AG04449 (cell line): Measurements from ENCODE around the gene CACNA2D3.

ENCODE experiments used
- CTCF ChIA-PET: fragments of 350-600 bp; formaldehyde crosslinking; extraction: SDS; loops from one replicate; lab custom pipeline; 2021; ENCODE audit warnings: antibody characterized with exemption; lab: Yijun Ruan, JAX
- POLR2A ChIA-PET: fragments of 400-600, 350-600 bp; formaldehyde crosslinking; extraction: SDS; loops from one replicate; lab custom pipeline; 2020; ENCODE audit warnings: antibody characterized with exemption, inconsistent platforms; lab: Yijun Ruan, JAX
- DNase-seq: peaks from one replicate; pipeline ENCODE4 v3.0.0-alpha.2; 2010; ENCODE audit warnings: low read depth, low spot score
- H3K4me3 ChIP-seq: 2 replicates; pipeline ENCODE4 v1.5.1; 2011; ENCODE audit warnings: low read depth, mild to moderate bottlenecking, control low read depth, low read length
- TF ChIP-seq, protein P1 (sequence below): IDR thresholded peaks from one replicate; pipeline ENCODE4 v1.5.1; 2011; ENCODE audit warnings: mild to moderate bottlenecking, moderate library complexity, low read length, control low read depth, inconsistent platforms; ENCODE audit not compliant: insufficient read depth; ENCODE audit errors: missing control alignments

CACNA2D3 gene

DNA sequence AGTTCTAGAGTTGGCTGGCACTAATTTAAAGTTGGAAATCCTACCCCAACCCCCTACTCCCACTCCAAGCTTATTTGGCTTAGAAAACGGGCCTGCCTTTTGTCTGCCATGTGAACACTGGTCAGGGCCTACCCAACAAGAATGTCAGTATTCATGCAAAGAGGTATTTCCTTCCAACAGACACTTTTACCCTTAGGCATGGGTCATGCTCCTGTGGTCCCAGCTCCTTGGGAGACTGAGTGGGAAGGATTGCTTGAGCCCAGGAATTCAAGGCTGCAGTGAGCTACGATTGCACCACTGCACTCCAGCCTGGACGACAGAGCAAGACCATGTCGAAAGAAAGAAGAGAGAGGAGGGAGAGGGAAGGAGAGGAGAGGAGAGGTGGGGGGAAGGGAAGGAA lies 943.0 kb downstream of the CACNA2D3 start:
- TF ChIP-seq, protein P1, sequence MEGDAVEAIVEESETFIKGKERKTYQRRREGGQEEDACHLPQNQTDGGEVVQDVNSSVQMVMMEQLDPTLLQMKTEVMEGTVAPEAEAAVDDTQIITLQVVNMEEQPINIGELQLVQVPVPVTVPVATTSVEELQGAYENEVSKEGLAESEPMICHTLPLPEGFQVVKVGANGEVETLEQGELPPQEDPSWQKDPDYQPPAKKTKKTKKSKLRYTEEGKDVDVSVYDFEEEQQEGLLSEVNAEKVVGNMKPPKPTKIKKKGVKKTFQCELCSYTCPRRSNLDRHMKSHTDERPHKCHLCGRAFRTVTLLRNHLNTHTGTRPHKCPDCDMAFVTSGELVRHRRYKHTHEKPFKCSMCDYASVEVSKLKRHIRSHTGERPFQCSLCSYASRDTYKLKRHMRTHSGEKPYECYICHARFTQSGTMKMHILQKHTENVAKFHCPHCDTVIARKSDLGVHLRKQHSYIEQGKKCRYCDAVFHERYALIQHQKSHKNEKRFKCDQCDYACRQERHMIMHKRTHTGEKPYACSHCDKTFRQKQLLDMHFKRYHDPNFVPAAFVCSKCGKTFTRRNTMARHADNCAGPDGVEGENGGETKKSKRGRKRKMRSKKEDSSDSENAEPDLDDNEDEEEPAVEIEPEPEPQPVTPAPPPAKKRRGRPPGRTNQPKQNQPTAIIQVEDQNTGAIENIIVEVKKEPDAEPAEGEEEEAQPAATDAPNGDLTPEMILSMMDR = no peak
- no peak for DNase-seq
- ChIA-PET POLR2A (no interaction called here), CTCF (no interaction called here)
- no peak overlapping the region for H3K4me3 ChIP-seq

DNA sequence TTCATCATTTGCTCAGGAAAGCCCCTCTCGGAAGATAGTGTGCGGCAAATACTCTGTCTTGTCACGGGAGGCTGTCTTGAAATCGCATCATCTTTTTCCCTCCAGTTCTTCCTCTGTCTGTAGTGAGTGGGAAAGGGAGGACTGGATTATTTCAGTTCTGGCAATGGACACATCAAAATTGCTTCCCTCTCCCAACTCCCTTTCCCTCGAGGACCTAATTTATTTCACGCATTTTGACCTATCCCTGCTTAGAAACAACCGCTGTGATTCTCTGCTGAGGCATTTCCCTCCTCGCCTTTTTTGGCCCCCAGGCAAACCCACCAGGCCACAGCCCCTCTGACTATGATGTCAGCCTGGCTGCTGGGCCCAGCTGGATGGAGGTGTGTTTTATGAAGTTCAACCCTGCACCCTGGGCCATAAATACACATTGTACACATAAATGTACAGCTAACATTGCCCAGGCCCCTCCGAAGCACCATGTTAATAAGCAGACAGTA lies 944.2 kb downstream of the CACNA2D3 start:
- H3K4me3 ChIP-seq = no peak overlapping the region
- TF ChIP-seq, protein P1 = no peak
- DNase-seq = no peak
- ChIA-PET POLR2A (no interaction called here), CTCF (no interaction called here)

DNA sequence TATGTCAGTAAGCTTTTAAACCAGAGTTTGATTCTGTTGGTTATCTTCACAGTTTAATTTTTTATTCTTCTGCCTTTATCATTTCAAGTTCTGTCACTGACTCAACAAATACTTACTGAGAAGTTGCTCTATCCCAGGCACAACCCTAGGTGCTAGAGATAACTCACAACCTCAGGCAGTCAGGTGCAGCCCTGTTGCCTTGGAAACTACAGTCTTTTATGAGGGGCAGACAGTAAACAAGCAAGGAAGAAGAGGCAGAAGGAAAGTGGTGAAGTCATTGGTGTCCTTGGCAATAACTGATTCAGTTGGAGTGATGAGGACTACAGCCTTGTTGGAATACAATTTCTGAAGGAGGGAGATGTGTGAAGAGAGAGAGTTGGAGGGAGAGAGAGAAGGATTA lies 947.6 kb downstream of the CACNA2D3 start:
- TF ChIP-seq, protein P1 = no peak
- CTCF ChIA-PET = no interaction called here
- POLR2A ChIA-PET = no interaction called here
- H3K4me3 ChIP-seq = no peak overlapping the region
- DNase-seq = no peak

DNA sequence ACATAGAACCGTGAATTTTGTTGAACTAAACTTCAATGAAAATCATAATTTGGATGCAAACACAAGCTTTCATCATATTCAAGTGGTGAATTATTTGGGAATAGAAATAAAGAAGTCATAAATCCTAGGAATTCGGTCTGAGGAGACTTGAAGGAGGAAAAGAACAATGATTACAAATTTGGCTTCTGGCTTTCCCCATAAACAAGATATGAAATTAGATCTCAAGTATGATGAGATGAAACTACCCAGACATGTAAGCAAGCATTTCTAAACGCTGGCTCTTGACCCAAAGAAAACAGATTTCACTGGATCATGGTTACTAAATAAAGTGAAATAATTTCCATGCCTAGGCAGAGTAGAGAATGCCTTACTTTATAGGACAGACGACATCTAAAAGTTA lies 952.4 kb downstream of the CACNA2D3 start:
- CTCF ChIA-PET = no interaction called here
- no peak for DNase-seq

DNA sequence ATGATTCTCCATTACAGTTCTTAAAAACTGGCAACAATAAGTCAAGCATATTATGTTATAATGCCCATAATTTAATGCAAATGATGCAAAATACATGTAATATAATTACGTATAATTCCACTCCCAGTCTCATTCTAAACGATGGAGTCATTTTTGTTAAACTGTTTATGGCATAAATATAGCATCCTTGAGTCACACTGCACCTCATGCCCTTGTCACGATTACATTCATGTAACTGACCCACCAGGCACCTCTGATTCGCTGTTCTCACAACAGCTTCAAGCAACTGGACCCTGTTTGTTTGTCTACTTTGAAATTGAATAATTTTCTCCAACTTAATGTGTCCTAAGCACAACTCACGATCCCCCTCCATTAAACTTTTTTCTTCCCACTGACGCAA lies 953.5 kb downstream of the CACNA2D3 start:
- CTCF ChIA-PET = interaction anchor here (0.9 kb wide), 1 partner anchor 11 kb away, joined by 3 read pairs; no protein-coding TSS in a partner anchor
- no peak for DNase-seq
- no peak overlapping the region for H3K4me3 ChIP-seq
- POLR2A ChIA-PET = no interaction called here
- TF ChIP-seq, protein P1 = no peak

More for the DNA sequence above, 952.4 kb downstream of the CACNA2D3 start:
- no peak overlapping the region for H3K4me3 ChIP-seq
- TF ChIP-seq, protein P1 = no peak
- POLR2A ChIA-PET = no interaction called here

DNA sequence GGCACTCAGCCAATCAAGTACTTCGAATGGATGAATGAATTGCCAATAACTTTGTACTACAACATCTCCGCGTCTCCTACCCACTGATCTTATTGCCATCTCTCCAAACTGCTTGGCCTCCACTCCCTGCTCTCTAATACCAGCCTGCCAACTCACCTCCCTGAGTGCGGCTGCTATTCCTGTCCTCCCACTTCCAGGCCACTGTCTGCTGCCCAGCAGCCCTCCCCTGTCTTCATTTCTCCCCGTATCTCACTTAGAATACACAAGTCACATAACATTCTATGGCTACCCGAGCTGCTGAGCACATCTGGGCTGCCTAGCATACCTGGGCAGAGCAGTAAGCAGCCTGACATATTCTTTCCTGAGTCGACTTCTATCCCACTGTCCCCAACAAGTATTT lies 955.4 kb downstream of the CACNA2D3 start:
- TF ChIP-seq, protein P1 = no peak
- ChIA-PET CTCF (interaction anchor here (1.6 kb wide), 1 partner anchor 11 kb away, joined by 5 read pairs; no protein-coding TSS in a partner anchor), POLR2A (no interaction called here)
- no peak overlapping the region for H3K4me3 ChIP-seq
- DNase-seq = no peak
